ENCODE results near the gene UPK3A.
"Not testable (repeated sequence)": the region's sequence is repeated elsewhere in the genome, so short reads cannot be mapped to it uniquely, and the experiment has no call there.

Gene UPK3A

GRCh38 chr22:45316796-45317526 is 32.2 kb downstream of the UPK3A start:
- peak overlapping the region; percentile 99 for H3K27ac Mint-ChIP-seq
- no peak for DNase-seq (ENCODE audit: low spot score in 2 of 2)
- H3K9me3 Mint-ChIP-seq = no peaks in the 10 kb centered on the region
- no peaks in the 10 kb centered on the region for H3K36me3 Mint-ChIP-seq
- H3K4me1 Mint-ChIP-seq = peaks cover 35% of the 10 kb centered on the region
- ATAC-seq (ENCODE audit: low read depth) = no peak
- no peak overlapping the region for H3K4me3 Mint-ChIP-seq
- H3K27me3 Mint-ChIP-seq = no peaks in the 10 kb centered on the region

DNA sequence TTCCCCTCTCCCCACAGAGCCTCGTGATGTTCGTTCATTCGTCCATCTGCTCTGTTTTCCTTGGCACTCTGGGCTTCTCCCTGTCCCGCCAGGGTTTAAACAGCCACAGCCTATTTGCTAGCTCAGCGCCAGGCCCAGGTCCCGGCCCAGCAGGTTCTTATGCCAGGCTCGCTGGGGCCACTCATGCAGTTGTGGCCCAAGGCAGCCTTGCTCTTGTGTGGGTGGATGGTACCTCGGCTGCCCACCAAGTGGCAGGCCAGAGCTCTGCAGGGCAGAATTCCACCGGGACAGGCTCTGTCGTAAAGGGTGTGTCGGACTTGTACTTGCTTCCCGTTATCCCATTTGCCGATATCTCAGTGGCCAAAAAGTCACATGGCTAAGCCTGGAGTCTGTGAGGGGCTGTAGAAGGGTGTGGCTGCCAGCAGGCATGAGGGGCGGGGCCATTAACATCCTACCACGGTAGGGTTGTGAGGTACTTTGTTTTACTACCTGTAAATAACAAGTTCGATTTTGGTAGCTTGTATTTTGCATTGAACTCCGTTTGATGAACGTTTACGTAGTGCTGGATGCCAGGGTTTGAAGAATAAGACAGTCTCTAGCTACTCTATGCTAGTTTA is 32.9 kb downstream of the UPK3A start:
- DNase-seq (ENCODE audit: low spot score in 2 of 2) (no peak), ATAC-seq (ENCODE audit: low read depth) (no peak)
- Mint-ChIP-seq H3K4me1 (peaks cover 35% of the 10 kb centered on the region), H3K36me3 (no peaks in the 10 kb centered on the region), H3K27me3 (no peaks in the 10 kb centered on the region), H3K27ac (peak overlapping the region; percentile 99), H3K4me3 (peak overlapping the region; percentile 75), H3K9me3 (no peaks in the 10 kb centered on the region)

DNA sequence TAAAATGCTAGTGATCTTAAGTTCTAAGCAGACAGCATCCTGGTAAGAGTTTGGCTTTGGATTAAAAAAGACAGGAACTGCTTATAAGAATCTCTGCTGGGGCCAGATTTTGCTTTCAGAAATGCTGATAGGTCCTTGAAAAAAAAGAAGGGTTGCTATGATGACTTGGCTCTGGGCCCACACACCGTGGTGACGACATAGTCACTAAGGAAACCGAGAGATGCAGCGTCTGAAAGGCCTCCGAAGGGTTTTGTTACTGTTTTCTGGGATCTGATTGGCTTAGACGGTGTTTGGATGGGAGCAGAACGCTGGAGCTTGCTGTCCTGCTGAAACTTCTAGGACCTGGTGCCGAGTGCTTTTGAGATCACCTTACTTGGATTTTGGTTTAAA is 33.4 kb downstream of the UPK3A start:
- Mint-ChIP-seq H3K4me3 (peak overlapping the region; percentile 75), H3K27ac (peak overlapping the region; percentile 99), H3K36me3 (no peaks in the 10 kb centered on the region), H3K9me3 (no peaks in the 10 kb centered on the region), H3K4me1 (peaks cover 32% of the 10 kb centered on the region), H3K27me3 (no peaks in the 10 kb centered on the region)
- ATAC-seq (ENCODE audit: low read depth) = peak; percentile 87
- DNase-seq (ENCODE audit: low spot score in 2 of 2) = peak; percentile 64 to 76

DNA sequence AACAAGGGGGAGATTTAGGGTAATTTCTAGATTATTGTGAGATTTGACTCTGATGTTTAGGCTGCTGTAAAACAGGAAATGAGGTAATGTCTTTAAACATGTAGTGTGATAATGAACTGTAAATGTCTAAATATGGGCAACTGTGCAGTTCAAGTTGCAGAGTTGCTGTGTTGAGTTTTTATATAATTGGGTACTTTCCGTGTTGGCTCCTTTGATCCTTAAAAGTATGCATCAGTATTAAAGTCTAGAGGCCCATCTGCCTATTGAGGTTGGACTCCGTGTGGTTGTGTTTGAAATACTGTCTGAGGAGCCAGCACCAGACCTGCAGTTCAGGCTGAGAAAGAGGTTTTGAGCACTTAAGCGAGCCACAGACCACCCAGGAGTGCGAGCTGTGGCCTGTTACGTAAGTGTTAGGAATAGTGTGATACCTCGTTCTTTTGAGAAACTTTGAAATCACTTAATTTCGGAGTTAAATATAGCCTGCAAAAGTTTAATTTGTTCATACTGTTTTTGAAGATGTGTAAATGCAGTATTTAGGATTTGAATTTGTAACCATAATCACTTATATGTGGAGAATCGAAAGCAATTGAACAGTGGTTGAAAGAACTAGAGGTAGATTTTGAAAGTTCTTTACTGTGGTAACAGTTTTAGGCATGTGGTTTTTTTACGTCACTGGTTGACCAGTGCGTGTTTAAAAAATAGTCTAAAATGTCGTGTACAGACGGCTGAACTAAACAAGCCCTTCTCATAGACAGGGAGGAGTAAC is 34.0 kb downstream of the UPK3A start:
- peak; percentile 72 for ATAC-seq (ENCODE audit: low read depth)
- H3K9me3 Mint-ChIP-seq = no peaks in the 10 kb centered on the region
- DNase-seq (ENCODE audit: low spot score in 2 of 2) = no peak
- peaks cover 5% of the 10 kb centered on the region for H3K36me3 Mint-ChIP-seq
- peaks cover 30% of the 10 kb centered on the region for H3K4me1 Mint-ChIP-seq
- H3K4me3 Mint-ChIP-seq = peak overlapping the region; percentile 75
- H3K27me3 Mint-ChIP-seq = no peaks in the 10 kb centered on the region
- H3K27ac Mint-ChIP-seq = peak overlapping the region; percentile 99

DNA sequence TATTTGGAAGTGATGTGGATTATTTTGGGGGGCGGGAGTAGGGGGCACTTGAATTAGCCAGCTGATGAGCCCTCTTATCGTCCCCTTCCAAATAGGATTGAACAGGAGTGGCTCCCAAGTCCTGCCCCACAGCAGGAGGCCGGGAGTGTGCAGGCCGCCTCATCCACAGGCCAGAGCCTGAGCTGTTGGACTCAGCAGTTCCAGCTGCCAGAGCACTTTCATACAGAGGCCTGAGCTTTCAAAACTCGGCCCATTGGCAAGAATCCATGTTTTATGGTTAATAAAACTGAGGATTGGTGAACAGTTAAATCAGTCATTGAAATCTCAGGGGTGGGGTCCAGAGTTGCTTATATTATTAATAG is 34.6 kb downstream of the UPK3A start:
- ATAC-seq (ENCODE audit: low read depth) (no peak), DNase-seq (ENCODE audit: low spot score in 2 of 2) (no peak)
- no peaks in the 10 kb centered on the region for H3K27me3 Mint-ChIP-seq
- no peaks in the 10 kb centered on the region for H3K9me3 Mint-ChIP-seq
- peak overlapping the region; percentile 99 for H3K27ac Mint-ChIP-seq
- peaks cover 10% of the 10 kb centered on the region for H3K36me3 Mint-ChIP-seq
- H3K4me1 Mint-ChIP-seq = peaks cover 31% of the 10 kb centered on the region
- peak overlapping the region; percentile 46 for H3K4me3 Mint-ChIP-seq

GRCh38 chr22:45320357-45320976 is 35.7 kb downstream of the UPK3A start:
- Mint-ChIP-seq H3K27ac (peak overlapping the region; percentile 99), H3K4me3 (no peak overlapping the region), H3K27me3 (no peaks in the 10 kb centered on the region), H3K9me3 (no peaks in the 10 kb centered on the region), H3K4me1 (peaks cover 25% of the 10 kb centered on the region), H3K36me3 (peaks cover 16% of the 10 kb centered on the region)
- ATAC-seq (ENCODE audit: low read depth) (no peak), DNase-seq (ENCODE audit: low spot score in 2 of 2) (no peak)

GRCh38 chr22:45321827-45322226 is 37.1 kb downstream of the UPK3A start:
- no peak for ATAC-seq (ENCODE audit: low read depth)
- Mint-ChIP-seq H3K4me1 (peaks cover 24% of the 10 kb centered on the region), H3K27me3 (no peaks in the 10 kb centered on the region), H3K9me3 (no peaks in the 10 kb centered on the region), H3K36me3 (peaks cover 19% of the 10 kb centered on the region), H3K27ac (no peak overlapping the region), H3K4me3 (no peak overlapping the region)
- no peak for DNase-seq (ENCODE audit: low spot score in 2 of 2)

GRCh38 chr22:45322873-45323525 is 38.2 kb downstream of the UPK3A start:
- ATAC-seq (ENCODE audit: low read depth) (no peak), DNase-seq (ENCODE audit: low spot score in 2 of 2) (no peak)
- Mint-ChIP-seq H3K4me1 (peaks cover 22% of the 10 kb centered on the region), H3K27ac (no peak overlapping the region), H3K4me3 (no peak overlapping the region), H3K27me3 (no peaks in the 10 kb centered on the region), H3K36me3 (peaks cover 25% of the 10 kb centered on the region), H3K9me3 (no peaks in the 10 kb centered on the region)

DNA sequence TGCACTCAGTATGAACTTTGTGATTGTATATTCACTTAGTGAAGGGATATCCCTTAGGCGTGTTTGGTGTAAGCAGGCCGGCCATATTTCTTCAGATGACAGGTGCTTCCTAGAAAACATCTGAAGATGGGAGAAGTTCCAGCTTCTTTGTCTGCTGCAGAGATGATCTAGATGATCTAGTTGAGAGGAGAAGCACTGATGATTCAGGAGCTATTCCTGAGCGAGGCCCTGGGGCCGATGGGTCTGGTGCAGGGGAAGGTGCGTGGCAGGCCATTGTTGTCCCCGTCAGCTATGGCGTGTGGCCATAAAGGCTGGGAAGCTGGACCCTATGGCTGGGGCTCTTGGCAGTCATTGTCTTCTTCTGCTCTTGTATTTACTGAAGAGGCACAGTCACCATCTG is 38.9 kb downstream of the UPK3A start:
- no peaks in the 10 kb centered on the region for H3K27me3 Mint-ChIP-seq
- H3K9me3 Mint-ChIP-seq = no peaks in the 10 kb centered on the region
- DNase-seq (ENCODE audit: low spot score in 2 of 2) (no peak), ATAC-seq (ENCODE audit: low read depth) (no peak)
- peaks cover 25% of the 10 kb centered on the region for H3K36me3 Mint-ChIP-seq
- H3K4me3 Mint-ChIP-seq = no peak overlapping the region
- H3K4me1 Mint-ChIP-seq = peaks cover 15% of the 10 kb centered on the region
- no peak overlapping the region for H3K27ac Mint-ChIP-seq

GRCh38 chr22:45324311-45324711 is 39.6 kb downstream of the UPK3A start:
- ATAC-seq (ENCODE audit: low read depth) (no peak), DNase-seq (ENCODE audit: low spot score in 2 of 2) (no peak)
- Mint-ChIP-seq H3K27ac (no peak overlapping the region), H3K4me3 (no peak overlapping the region), H3K36me3 (peaks cover 25% of the 10 kb centered on the region), H3K4me1 (peaks cover 10% of the 10 kb centered on the region), H3K27me3 (no peaks in the 10 kb centered on the region), H3K9me3 (no peaks in the 10 kb centered on the region)

- not testable (repeated sequence) for H3K27ac Mint-ChIP-seq; ATAC-seq (ENCODE audit: low read depth); H3K4me1 Mint-ChIP-seq; DNase-seq (ENCODE audit: low spot score in 2 of 2); H3K27me3 Mint-ChIP-seq; H3K4me3 Mint-ChIP-seq; H3K9me3 Mint-ChIP-seq
- H3K36me3 Mint-ChIP-seq = peaks cover 39% of the 10 kb centered on the region
These were observed 43.5 kb downstream of the UPK3A start for GRCh38 chr22:45328261-45328660.

DNA sequence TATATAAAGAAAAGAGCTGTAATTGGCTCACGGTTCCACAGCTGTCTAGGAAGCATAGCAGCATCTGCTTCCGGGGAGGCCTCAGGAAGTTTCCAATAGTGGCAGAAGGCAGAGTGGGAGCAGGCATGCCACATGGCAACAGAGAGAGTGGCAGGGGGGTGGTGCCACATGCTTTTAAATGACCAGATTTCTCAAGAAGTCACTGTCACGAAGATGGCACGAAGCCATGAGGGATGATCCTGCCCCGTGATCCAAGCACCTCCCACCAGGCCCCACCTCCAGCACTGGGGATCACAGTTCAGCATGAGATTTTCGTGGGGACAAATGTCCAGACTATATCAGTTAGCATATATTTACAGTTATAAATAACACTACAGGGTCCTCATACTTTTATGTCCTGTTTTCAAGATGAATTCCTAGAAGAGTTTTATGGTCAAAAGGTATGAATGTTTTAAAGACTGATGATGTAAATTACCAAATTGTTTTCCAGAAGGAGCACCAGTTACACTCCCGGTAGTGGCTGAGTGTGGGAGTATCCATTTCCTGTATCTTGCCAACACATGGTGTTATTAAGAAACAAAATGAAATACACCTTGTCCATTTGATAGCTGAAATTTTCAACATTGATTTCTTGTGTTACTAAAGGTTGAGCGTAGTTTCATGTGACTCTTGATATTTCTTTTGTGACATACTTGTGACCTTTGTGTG is 44.2 kb downstream of the UPK3A start:
- ATAC-seq (ENCODE audit: low read depth) (no peak), DNase-seq (ENCODE audit: low spot score in 2 of 2) (no peak)
- Mint-ChIP-seq H3K4me3 (no peak overlapping the region), H3K27me3 (no peaks in the 10 kb centered on the region), H3K36me3 (peaks cover 32% of the 10 kb centered on the region), H3K9me3 (no peaks in the 10 kb centered on the region), H3K27ac (no peak overlapping the region), H3K4me1 (no peaks in the 10 kb centered on the region)

DNA sequence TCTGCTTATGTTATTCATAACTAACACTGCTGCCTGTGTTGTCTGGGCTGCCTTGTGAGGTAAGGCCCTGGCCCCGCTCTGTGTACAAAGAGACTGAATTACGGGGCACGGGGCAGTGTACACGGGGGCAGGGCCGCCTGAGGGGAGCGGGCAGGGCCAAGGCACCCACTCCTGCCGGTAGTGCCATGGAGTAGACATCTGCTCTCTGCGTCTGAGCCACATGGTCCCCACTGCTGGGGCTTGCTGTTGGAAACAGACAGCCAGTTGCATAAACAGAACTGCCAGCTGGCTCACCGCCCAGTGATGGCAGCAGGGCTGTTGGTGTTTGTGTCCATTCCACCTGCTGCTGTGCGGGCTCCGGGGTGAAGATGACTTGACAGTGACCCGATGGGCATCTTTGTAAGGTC is 44.8 kb downstream of the UPK3A start:
- no peak overlapping the region for H3K27ac Mint-ChIP-seq
- no peaks in the 10 kb centered on the region for H3K27me3 Mint-ChIP-seq
- DNase-seq (ENCODE audit: low spot score in 2 of 2) (no peak), ATAC-seq (ENCODE audit: low read depth) (no peak)
- no peaks in the 10 kb centered on the region for H3K4me1 Mint-ChIP-seq
- peaks cover 29% of the 10 kb centered on the region for H3K36me3 Mint-ChIP-seq
- H3K4me3 Mint-ChIP-seq = no peak overlapping the region
- no peaks in the 10 kb centered on the region for H3K9me3 Mint-ChIP-seq

All from memory B cell (primary cell).